ENCODE measurements around the gene MIAT. TPM values are rescaled to one million over a fixed set of nuclear protein-coding genes. Genes with fewer than 3 reads are reported as not detected.

Gene MIAT
- total RNA-seq, 1 donor from 2014 or later, result 1.4 TPM

DNA sequence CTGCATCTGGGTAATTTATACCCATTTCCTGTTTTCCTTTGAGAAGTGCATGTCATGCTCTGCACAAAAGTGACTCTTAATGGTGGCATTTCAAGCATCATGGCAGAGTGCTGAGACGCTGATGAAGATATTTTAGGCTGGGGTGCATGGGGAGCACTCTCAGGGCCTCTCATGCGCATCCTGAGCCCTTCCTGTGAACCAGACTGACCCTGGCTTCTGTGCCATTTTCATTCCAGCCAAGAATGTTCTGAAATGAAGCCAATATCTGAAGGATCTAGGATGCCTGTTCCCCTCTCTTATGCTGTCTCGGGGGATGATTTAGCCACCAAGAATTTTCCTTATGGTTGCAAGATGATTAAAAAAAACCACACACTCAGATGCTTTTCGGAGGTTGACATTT lies 61.5 kb downstream of the MIAT start:
- Mint-ChIP-seq H3K27ac (no peak overlapping the region), H3K27me3 (no peaks in the 10 kb centered on the region)

DNA sequence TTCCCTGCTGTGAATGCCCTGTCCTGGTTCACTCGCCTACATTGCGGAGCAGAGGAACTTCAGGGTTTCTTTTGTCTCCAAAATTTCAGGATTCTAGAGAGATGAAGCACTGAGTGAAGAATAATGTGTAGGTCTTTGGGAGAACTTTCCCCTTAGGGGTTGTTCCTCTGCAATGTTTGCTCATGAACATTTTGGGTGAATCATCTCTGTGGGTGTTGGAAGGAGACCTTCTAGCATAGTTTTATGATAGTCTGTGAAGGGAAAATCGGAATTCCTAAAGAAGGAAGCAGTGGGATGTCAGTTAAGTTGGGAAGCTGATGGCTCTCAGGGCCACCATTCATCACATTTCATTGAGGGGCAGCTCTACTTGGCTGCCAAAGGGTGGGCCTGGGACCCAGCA lies 64.8 kb downstream of the MIAT start:
- H3K27ac Mint-ChIP-seq, result no peak overlapping the region

More for the DNA sequence above, 61.5 kb downstream of the MIAT start:
- H3K36me3 Mint-ChIP-seq (ENCODE audit: insufficient read depth), result no peaks in the 10 kb centered on the region
- TF ChIP-seq, protein P1, sequence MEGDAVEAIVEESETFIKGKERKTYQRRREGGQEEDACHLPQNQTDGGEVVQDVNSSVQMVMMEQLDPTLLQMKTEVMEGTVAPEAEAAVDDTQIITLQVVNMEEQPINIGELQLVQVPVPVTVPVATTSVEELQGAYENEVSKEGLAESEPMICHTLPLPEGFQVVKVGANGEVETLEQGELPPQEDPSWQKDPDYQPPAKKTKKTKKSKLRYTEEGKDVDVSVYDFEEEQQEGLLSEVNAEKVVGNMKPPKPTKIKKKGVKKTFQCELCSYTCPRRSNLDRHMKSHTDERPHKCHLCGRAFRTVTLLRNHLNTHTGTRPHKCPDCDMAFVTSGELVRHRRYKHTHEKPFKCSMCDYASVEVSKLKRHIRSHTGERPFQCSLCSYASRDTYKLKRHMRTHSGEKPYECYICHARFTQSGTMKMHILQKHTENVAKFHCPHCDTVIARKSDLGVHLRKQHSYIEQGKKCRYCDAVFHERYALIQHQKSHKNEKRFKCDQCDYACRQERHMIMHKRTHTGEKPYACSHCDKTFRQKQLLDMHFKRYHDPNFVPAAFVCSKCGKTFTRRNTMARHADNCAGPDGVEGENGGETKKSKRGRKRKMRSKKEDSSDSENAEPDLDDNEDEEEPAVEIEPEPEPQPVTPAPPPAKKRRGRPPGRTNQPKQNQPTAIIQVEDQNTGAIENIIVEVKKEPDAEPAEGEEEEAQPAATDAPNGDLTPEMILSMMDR (IDR thresholded peaks at IDR 0.05; ENCODE audit: unreplicated experiment), result no peak
- DNase-seq (ENCODE audit: low spot score, unreplicated experiment), result no peak
- H3K9me3 Mint-ChIP-seq (ENCODE audit: low read depth), result no peaks in the 10 kb centered on the region
- no peak overlapping the region for H3K4me3 Mint-ChIP-seq (ENCODE audit: low read depth)
- H3K4me1 Mint-ChIP-seq (ENCODE audit: low read depth), result peaks cover 7% of the 10 kb centered on the region

GRCh38 chr22:26724414-26724813 lies 67.0 kb downstream of the MIAT start:
- Mint-ChIP-seq H3K27ac (no peak overlapping the region), H3K9me3 (ENCODE audit: low read depth) (no peaks in the 10 kb centered on the region), H3K27me3 (no peaks in the 10 kb centered on the region), H3K4me3 (ENCODE audit: low read depth) (no peak overlapping the region), H3K4me1 (ENCODE audit: low read depth) (no peaks in the 10 kb centered on the region), H3K36me3 (ENCODE audit: insufficient read depth) (peaks cover 6% of the 10 kb centered on the region)
- TF ChIP-seq, protein P1 (IDR thresholded peaks at IDR 0.05; ENCODE audit: unreplicated experiment), result no peak
- no peak for DNase-seq (ENCODE audit: low spot score, unreplicated experiment)

More for the DNA sequence above, 64.8 kb downstream of the MIAT start:
- H3K9me3 Mint-ChIP-seq (ENCODE audit: low read depth), result no peaks in the 10 kb centered on the region
- peaks cover 3% of the 10 kb centered on the region for H3K36me3 Mint-ChIP-seq (ENCODE audit: insufficient read depth)
- no peaks in the 10 kb centered on the region for H3K27me3 Mint-ChIP-seq
- TF ChIP-seq, protein P1 (IDR thresholded peaks at IDR 0.05; ENCODE audit: unreplicated experiment), result no peak
- DNase-seq (ENCODE audit: low spot score, unreplicated experiment), result no peak
- H3K4me1 Mint-ChIP-seq (ENCODE audit: low read depth), result no peaks in the 10 kb centered on the region
- no peak overlapping the region for H3K4me3 Mint-ChIP-seq (ENCODE audit: low read depth)

DNA sequence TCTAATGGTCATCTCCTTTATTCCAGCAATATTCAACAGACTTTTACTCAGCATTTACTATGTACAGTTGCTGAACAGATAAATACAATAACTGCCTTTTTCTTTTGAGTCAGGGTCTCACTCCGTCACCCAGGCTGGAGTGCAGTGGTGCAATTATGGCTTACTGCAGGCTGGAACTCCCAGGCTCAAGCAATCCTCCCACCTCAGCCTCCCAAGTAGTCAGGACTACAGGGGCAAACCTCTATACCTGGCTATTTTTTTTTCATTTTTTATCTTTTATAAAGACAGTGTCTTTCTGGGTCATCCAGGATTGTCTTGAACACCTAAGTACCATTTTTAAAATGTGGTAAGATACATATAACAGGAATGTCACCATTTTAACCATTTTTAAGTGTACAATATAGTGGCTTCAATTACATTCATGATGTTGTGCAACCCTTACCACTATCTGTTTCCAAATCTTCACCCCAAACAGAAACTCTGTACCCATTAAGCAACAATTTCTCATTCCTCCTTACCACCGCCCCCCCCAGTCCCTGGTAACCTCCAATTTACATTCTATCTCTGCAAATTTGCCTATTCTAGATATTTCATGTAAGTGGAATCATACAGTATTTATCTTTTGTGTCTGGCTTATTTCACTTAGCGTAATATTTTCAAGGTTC lies 67.8 kb downstream of the MIAT start:
- Mint-ChIP-seq H3K27ac (no peak overlapping the region), H3K4me3 (ENCODE audit: low read depth) (no peak overlapping the region), H3K27me3 (no peaks in the 10 kb centered on the region), H3K9me3 (ENCODE audit: low read depth) (no peaks in the 10 kb centered on the region), H3K36me3 (ENCODE audit: insufficient read depth) (peaks cover 6% of the 10 kb centered on the region), H3K4me1 (ENCODE audit: low read depth) (no peaks in the 10 kb centered on the region)
- TF ChIP-seq, protein P1 (IDR thresholded peaks at IDR 0.05; ENCODE audit: unreplicated experiment), result no peak
- no peak for DNase-seq (ENCODE audit: low spot score, unreplicated experiment)

Other genes starting within 250 kb of the MIAT start
- gene ASPHD2, start 228.3 kb upstream of the MIAT start, total RNA-seq, result 4.0 and 4.2 TPM in 2 replicates
- gene HPS4, start 173.8 kb upstream of the MIAT start, total RNA-seq, result 42.7 and 43.2 TPM in 2 replicates
- gene SRRD, start 173.7 kb upstream of the MIAT start, total RNA-seq, result 23.2 and 25.4 TPM in 2 replicates
- gene TFIP11, start 145.1 kb upstream of the MIAT start, total RNA-seq, result 36.4 and 38.7 TPM in 2 replicates
- 16.6 and 19.1 TPM in 2 replicates for gene TPST2, start 67.5 kb upstream of the MIAT start, total RNA-seq
- gene CRYBB1, start 39.6 kb upstream of the MIAT start, total RNA-seq, result not detected in 2 replicates
- not detected in 2 replicates for gene CRYBA4, start 35.6 kb upstream of the MIAT start, total RNA-seq